ENCODE results near the gene UNC80. TPM values are rescaled to one million over a fixed set of nuclear protein-coding genes. Genes with fewer than 3 reads are reported as not detected.

The UNC80 gene
- polyA plus RNA-seq, 3 donors, result under 0.01 TPM; not detected in 2

- no CpG with 5 or more reads among the region's 2 CpGs for WGBS (ENCODE audit: insufficient coverage)
These were observed 4.3 kb upstream of the UNC80 start for GRCh38 chr2:209767316-209767715.

GRCh38 chr2:209768557-209768956 is 3.1 kb upstream of the UNC80 start:
- no peak overlapping the region for H3K27ac Mint-ChIP-seq
- H3K27me3 ChIP-seq (ENCODE audit: control insufficient read depth in 2 of 2, insufficient read depth in 2 of 2, low read length in 2 of 2), result peaks cover 27 to 31% of the 10 kb centered on the region in 2 donors

More at GRCh38 chr2:209767316-209767715, 4.3 kb upstream of the UNC80 start:
- H3K4me3 ChIP-seq (replicated peaks in 1 of 3; ENCODE audit: low read depth in 2 of 3, low read length in 3 of 3), result no peak overlapping the region
- Mint-ChIP-seq H3K27ac (no peak overlapping the region), H3K9me3 (peaks cover 0 to 4% (median 2%) of the 10 kb centered on the region in 7 donors), H3K4me3 (no peak overlapping the region), H3K27me3 (ENCODE audit: low read depth in 3 of 3) (peaks cover 11 to 18% (median 16%) of the 10 kb centered on the region in 3 donors), H3K36me3 (no peaks in the 10 kb centered on the region), H3K4me1 (peaks cover 3% of the 10 kb centered on the region)
- intact Hi-C loops (cut with micrococcal nuclease), result no loop called here
- H3K9ac ChIP-seq (ENCODE audit: insufficient read depth, low read length, poor library complexity, severe bottlenecking), result no peak overlapping the region
- H3K9me3 ChIP-seq (replicated peaks in 1 of 2; ENCODE audit: control insufficient read depth in 1 of 2, insufficient read depth in 1 of 2, low read length in 2 of 2), result no peaks in the 10 kb centered on the region
- peaks cover 15 to 18% of the 10 kb centered on the region in 2 donors for H3K27me3 ChIP-seq (ENCODE audit: control insufficient read depth in 2 of 2, insufficient read depth in 2 of 2, low read length in 2 of 2)
- no peaks in the 10 kb centered on the region for H3K36me3 ChIP-seq (replicated peaks in 1 of 2; ENCODE audit: control insufficient read depth in 1 of 2, insufficient read depth in 2 of 2, low read length in 2 of 2)
- no peaks in the 10 kb centered on the region for H3K79me2 ChIP-seq (ENCODE audit: insufficient read depth, low read length)
- no peaks in the 10 kb centered on the region for H4K20me1 ChIP-seq (ENCODE audit: insufficient read depth, low read length)
- H2AFZ ChIP-seq (ENCODE audit: insufficient read depth, low read depth, low read length, poor library complexity, severe bottlenecking), result no peak overlapping the region
- no peak for TF ChIP-seq CTCF (IDR thresholded peaks at IDR 0.05)
- H3K4me2 ChIP-seq (replicated peaks; ENCODE audit: extremely low read depth, low read length, poor library complexity, severe bottlenecking), result no peak overlapping the region
- no peak for DNase-seq
- no peaks in the 10 kb centered on the region for H3K4me1 ChIP-seq (ENCODE audit: control insufficient read depth in 1 of 2, insufficient read depth in 2 of 2, low read length in 2 of 2)
- H3K27ac ChIP-seq (ENCODE audit: low read depth in 1 of 2, low read length in 2 of 2), result no peak overlapping the region

More at GRCh38 chr2:209768557-209768956, 3.1 kb upstream of the UNC80 start:
- no peak overlapping the region for H3K27ac ChIP-seq (ENCODE audit: low read depth in 1 of 2, low read length in 2 of 2)
- no peaks in the 10 kb centered on the region for H3K79me2 ChIP-seq (ENCODE audit: insufficient read depth, low read length)
- no peaks in the 10 kb centered on the region for H3K4me1 ChIP-seq (ENCODE audit: control insufficient read depth in 1 of 2, insufficient read depth in 2 of 2, low read length in 2 of 2)
- peaks cover 0 to 4% (median 3%) of the 10 kb centered on the region in 7 donors for H3K9me3 Mint-ChIP-seq
- no peaks in the 10 kb centered on the region for H4K20me1 ChIP-seq (ENCODE audit: insufficient read depth, low read length)
- H3K36me3 Mint-ChIP-seq, result no peaks in the 10 kb centered on the region
- H2AFZ ChIP-seq (ENCODE audit: insufficient read depth, low read depth, low read length, poor library complexity, severe bottlenecking), result no peak overlapping the region
- H3K4me3 ChIP-seq (replicated peaks in 1 of 3; ENCODE audit: low read depth in 2 of 3, low read length in 3 of 3), result no peak overlapping the region
- H3K4me3 Mint-ChIP-seq, result no peak overlapping the region
- no peak overlapping the region for H3K9ac ChIP-seq (ENCODE audit: insufficient read depth, low read length, poor library complexity, severe bottlenecking)
- H3K4me1 Mint-ChIP-seq, result peaks cover 3% of the 10 kb centered on the region
- H3K9me3 ChIP-seq (replicated peaks in 1 of 2; ENCODE audit: control insufficient read depth in 1 of 2, insufficient read depth in 1 of 2, low read length in 2 of 2), result no peaks in the 10 kb centered on the region
- no peak for TF ChIP-seq CTCF (IDR thresholded peaks at IDR 0.05)
- H3K36me3 ChIP-seq (replicated peaks in 1 of 2; ENCODE audit: control insufficient read depth in 1 of 2, insufficient read depth in 2 of 2, low read length in 2 of 2), result no peaks in the 10 kb centered on the region
- H3K27me3 Mint-ChIP-seq (ENCODE audit: low read depth in 3 of 3), result peaks cover 21 to 27% (median 27%) of the 10 kb centered on the region in 3 donors
- H3K4me2 ChIP-seq (replicated peaks; ENCODE audit: extremely low read depth, low read length, poor library complexity, severe bottlenecking), result no peak overlapping the region
- DNase-seq, result no peak
- intact Hi-C loops (cut with micrococcal nuclease), result no loop called here
